Activated T-helper 9 cell treated with anti-CD3 and anti-CD28 coated beads, Interleukin-2, amount 50 U/mL, for 16 hours (primary cell): ENCODE measurements around the gene AMPD3.

Experiments used
- DNase-seq: peaks from one replicate; pipeline ENCODE4 v3.0.0-alpha.2; 2020; ENCODE audit warnings: low read depth

AMPD3 gene

GRCh38 chr11:10438458-10438857 lies 16.6 kb upstream of the AMPD3 start:
- no peak for DNase-seq

GRCh38 chr11:10439351-10439750 lies 15.7 kb upstream of the AMPD3 start:
- no peak for DNase-seq

- DNase-seq, result no peak
These were observed 15.1 kb upstream of the AMPD3 start for GRCh38 chr11:10439924-10440323.

- no peak for DNase-seq
These were observed 14.7 kb upstream of the AMPD3 start for GRCh38 chr11:10440401-10440800.

GRCh38 chr11:10441091-10441490 lies 14.0 kb upstream of the AMPD3 start:
- no peak for DNase-seq

GRCh38 chr11:10441652-10442503 lies 13.2 kb upstream of the AMPD3 start:
- DNase-seq, result no peak

GRCh38 chr11:10443152-10443551 lies 11.9 kb upstream of the AMPD3 start:
- DNase-seq, result no peak

- DNase-seq, result no peak
These were observed 11.3 kb upstream of the AMPD3 start for GRCh38 chr11:10443721-10444235.

- no peak for DNase-seq
These were observed 10.2 kb upstream of the AMPD3 start for GRCh38 chr11:10444725-10445315.

- DNase-seq, result no peak
These were observed 7.6 kb upstream of the AMPD3 start for GRCh38 chr11:10447445-10447844.

- peak; percentile 34 for DNase-seq
These were observed 4.3 kb upstream of the AMPD3 start for GRCh38 chr11:10450462-10451425.

- no peak for DNase-seq
These were observed 3.5 kb upstream of the AMPD3 start for GRCh38 chr11:10451426-10452116.

- no peak for DNase-seq
These were observed 2.8 kb upstream of the AMPD3 start for GRCh38 chr11:10452211-10452767.

- no peak for DNase-seq
These were observed 1.8 kb upstream of the AMPD3 start for GRCh38 chr11:10453261-10453660.

GRCh38 chr11:10455637-10456487 lies 798 bp downstream of the AMPD3 start:
- peak; percentile 61 for DNase-seq

GRCh38 chr11:10456519-10456918 lies 1.5 kb downstream of the AMPD3 start:
- DNase-seq, result no peak

- no peak for DNase-seq
These were observed 2.8 kb downstream of the AMPD3 start for GRCh38 chr11:10457901-10458300.

- peak; percentile 38 for DNase-seq
These were observed 4.2 kb downstream of the AMPD3 start for GRCh38 chr11:10459029-10459970.

- no peak for DNase-seq
These were observed 5.7 kb downstream of the AMPD3 start for GRCh38 chr11:10460611-10461275.
